HG03095 (cell line): ENCODE data around the gene SPAG8.

Experiments
- ATAC-seq: cut with Tn5 transposase; IDR thresholded peaks from one replicate; pipeline ENCODE4 v1.9.1; 2021; ENCODE audit warnings: moderate library complexity; ENCODE audit not compliant: unreplicated experiment

The SPAG8 gene

GRCh38 chr9:35776018-35776417 is 36.0 kb downstream of the SPAG8 start:
- ATAC-seq: no peak

- ATAC-seq: no peak
These were observed 37.0 kb downstream of the SPAG8 start for GRCh38 chr9:35774907-35775635.

GRCh38 chr9:35771943-35772342 is 40.1 kb downstream of the SPAG8 start:
- ATAC-seq: no peak

- no peak for ATAC-seq
These were observed 40.5 kb downstream of the SPAG8 start for GRCh38 chr9:35771534-35771933.

- no peak for ATAC-seq
These were observed 41.0 kb downstream of the SPAG8 start for GRCh38 chr9:35771075-35771433.

- ATAC-seq: no peak
These were observed 42.3 kb downstream of the SPAG8 start for GRCh38 chr9:35769763-35770162.

GRCh38 chr9:35767458-35767857 is 44.6 kb downstream of the SPAG8 start:
- no peak for ATAC-seq

- ATAC-seq: no peak
These were observed 45.1 kb downstream of the SPAG8 start for GRCh38 chr9:35766997-35767396.

GRCh38 chr9:35763803-35764202 is 48.3 kb downstream of the SPAG8 start:
- ATAC-seq: no peak

- ATAC-seq: no peak
These were observed 48.9 kb downstream of the SPAG8 start for GRCh38 chr9:35763181-35763580.

GRCh38 chr9:35760651-35761050 is 51.4 kb downstream of the SPAG8 start:
- ATAC-seq: no peak

- ATAC-seq: no peak
These were observed 52.3 kb downstream of the SPAG8 start for GRCh38 chr9:35759795-35760194.
